ENCODE results near the gene BCL2L1. TPM values are rescaled to one million over a fixed set of nuclear protein-coding genes. Genes with fewer than 3 reads are reported as not detected.

Gene BCL2L1
- total RNA-seq, 1 experiment from 2014 or later: 86.4 TPM

DNA sequence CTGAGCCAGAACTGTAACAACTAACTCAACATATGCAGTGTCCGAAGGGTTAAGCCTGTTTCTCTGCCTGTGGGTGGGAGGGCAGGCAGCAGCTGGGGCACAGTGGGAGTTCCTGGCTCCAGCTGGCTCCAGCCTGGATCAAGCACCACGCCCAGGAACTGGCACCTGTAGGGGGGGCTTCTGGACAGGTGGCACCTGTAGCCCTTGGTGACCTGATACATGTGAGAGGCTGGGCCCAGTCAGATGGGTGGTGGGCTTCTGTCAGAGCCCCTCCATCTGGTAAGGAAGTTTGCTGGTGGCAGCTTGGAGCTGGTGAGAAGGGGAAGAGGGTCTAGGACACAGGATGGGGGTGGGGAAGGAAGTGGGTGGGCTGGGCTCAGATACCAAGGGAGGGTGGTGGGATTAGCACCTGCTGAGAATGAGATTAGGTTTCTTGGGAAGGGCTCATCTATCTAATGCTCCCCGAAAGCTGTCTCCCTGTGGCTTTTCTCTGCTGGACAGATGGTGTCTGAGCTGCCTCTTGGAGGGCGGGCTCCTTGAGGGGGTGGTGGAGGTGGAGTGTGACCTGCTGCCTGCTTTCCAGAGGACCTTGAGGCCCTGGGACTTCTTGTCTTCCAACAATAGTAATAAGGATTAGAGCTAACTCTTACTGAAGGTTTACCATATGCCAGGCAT is 28.5 kb downstream of the BCL2L1 start:
- no peak for DNase-seq (ENCODE audit: low read depth)

DNA sequence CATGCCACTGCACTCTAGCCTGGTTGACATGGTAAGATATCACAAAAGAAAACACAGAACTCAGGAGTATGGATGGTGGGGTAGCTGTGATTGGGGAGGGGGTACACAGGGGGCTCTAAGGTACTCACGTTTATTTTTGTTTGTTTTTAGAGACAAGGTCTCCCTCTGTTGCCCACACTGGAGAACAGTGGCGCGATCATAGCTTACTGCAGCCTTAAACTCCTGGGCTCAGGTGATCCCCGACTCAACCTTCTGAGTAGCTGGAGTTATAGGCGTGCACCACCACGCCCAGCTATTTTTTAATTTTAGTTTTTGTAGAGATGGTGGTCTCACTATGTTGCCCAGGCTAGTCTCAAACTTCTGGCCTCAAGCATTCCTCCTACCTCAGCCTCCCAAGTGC is 29.3 kb downstream of the BCL2L1 start:
- no peak for DNase-seq (ENCODE audit: low read depth)

DNA sequence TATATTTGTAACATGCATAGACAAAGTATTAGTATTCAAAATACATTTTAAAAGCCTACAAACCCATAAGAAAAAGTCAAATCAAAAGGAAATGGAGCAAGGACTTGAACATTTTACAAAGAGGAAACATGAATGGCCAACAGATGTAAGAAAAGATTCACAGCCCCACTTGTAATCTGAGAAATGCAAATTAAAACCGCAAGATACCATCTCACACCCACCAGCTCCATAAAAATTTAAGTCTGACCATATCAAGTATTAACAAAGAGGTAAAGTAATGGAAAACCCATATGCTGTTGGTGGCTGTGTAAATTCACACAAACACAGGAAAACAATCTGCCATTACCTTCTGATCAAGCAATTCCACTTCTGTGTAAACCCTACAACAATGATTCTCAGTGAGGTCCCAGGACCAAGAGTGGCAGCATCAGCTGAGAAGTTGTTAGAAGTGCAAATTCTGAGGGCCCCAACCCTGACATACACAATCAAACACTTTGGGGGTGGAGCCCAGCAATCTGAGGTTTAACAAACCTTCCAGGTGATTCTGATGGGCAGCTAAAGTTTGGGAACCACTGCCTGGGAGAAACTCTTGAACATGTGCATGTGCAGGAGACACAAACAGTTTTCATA is 30.9 kb downstream of the BCL2L1 start:
- peak; percentile 56 for DNase-seq (ENCODE audit: low read depth)

DNA sequence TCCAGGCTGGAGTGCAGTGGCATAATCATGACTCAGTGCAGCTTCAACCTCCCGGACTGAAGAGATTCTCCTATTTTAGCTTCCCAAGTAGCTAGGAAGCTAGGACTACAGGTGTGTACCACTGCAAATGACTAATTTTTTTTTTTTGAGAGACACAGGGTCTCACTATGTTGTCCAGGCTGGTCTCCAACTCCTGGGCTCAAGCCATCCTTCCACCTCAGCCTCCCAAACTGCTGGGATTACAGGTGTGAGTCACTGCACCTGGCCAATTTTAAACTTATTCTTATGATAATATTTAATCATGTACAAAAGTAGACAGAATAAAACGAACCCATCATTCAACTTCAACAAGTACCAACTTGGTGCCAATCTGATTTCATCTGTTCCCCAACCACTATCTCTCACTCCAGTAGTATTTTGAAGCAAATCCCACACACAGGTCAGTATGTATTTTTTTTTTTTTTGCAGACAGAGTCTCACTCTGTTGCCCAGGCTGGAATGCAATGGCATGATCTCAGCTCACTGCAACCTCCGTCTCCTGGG is 32.5 kb downstream of the BCL2L1 start:
- no peak for DNase-seq (ENCODE audit: low read depth)

DNA sequence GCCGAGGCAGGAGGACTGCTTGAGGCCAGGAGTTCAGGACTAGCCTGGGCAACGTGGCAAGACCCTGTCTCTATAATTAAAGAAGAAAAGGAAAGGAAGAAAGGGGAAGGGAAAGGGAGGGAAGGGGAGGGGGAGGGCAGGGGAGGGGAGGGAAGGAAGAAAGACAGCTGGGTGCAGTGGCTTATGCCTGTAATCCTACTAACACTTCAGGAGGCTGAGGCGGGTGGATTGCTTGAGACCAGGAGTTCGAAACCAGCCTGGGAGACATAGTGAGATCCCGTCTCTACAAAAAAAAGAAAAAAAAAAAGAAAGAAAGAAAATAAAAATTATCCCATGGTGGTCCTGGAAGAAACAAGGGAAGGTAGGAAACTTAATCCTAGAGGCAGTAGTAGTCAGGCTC is 33.5 kb downstream of the BCL2L1 start:
- no peak for DNase-seq (ENCODE audit: low read depth)

DNA sequence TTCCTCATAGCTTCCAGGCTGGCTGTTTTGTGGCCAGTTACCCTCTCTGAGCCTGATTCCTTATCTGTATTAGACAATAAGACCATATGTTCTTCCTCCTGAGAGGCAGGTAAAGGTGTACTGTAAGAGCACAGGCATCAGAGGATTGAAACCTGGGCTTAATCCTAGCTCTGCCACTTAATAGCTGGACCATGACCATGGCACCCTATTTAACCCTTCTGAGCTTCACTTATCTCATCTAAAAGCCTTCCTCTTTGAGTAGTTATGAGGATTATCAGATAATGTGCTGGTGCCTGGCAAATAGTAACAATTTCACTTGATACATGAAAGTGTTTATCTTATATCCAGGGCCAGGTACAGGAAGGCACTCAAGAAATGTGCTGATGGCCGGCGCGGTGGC is 34.9 kb downstream of the BCL2L1 start:
- DNase-seq (ENCODE audit: low read depth): no peak

DNA sequence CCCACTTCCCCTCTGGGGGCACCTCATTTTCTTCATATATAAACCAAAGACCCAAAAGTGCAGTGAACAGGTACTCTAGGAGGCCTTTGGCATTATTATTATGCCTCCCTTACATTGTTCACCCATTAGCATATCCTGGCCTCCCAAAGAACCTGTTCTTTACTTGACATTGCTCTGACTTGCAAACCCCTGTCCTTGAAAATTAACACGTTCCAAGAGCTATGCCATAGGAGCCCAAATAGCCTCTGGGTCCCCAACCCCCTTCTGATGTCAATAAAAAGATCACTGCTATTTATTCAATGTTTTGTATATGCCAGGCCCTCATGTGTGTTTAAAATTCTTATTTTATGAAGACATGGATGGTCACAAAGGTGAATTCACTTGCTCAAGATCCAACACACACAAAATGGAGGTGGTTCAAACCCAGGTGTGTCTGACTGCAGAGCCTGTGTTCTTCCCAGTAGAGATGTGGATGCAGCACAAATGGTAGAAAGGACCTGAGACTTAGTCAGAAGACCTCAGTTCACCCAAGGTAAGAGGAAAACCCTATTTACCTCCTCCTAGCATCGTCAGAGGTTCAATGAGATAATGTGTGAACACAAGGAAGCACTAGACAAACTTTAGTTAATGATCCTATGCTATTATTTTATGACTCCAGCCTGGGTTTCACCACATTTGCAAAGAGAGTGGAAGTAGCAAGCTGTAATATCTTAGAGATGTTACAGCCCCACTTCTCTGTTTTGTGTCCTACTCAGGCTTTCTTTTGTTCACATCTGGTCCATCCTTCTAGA is 36.6 kb downstream of the BCL2L1 start:
- DNase-seq (ENCODE audit: low read depth): no peak

DNA sequence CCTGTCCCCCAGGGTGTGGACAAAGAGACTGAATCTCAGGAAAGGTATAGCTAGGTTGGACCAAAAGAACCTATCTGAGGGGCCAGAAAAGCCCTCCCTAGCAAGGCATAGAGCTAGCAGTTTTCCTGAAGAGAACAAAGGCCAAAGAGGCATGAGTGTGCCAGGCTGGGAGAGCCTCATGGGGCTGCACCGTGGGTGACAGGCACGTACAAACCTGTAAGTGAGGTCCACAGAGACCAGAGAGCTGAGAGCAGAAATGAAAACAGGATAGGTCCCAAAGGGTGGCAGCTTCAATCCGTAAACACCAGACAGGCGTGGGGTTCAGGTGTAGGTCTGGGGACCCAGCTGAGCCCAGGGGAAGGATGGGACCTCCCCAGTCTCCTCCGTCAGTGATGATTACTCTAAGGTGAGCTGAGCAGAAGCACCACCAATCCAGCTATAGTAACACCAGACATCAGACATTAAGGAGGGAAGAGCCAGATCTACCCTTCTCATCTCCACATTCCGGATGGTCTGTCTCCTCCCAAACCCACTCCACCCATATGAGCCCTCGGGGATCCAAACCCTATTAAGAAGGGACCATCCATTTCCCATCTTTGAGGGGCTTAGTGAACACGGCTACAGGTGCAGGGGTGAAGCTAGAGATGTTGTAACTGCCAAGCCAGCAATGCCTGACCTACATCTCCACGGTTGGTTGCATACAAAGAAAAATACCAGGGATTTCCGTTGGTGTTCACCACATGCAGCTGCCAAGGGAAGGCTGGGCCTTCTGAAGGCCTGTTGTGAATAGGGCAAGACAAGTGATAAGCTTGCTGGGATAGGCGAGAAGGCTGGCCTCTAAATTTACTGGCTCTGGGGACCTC is 38.3 kb downstream of the BCL2L1 start:
- DNase-seq (ENCODE audit: low read depth): no peak

DNA sequence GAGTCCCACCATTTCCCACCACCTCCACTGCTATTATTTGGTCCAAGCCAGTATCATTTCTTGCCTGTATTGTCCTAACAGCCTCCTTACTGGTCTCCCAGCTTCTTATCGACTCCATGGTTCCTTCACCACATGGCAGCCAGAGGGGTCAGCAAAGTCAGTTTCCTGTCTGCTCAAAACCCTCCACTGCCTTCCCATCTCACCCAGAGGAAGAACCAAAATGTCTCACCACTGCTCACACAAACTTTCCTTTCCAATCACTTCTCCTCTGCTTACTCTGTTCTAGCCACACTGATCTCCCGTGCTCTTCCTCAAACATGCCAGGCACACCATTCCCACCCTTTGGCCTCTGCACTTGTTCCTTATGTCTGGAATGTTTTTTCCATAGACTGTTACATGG is 39.7 kb downstream of the BCL2L1 start:
- no peak for DNase-seq (ENCODE audit: low read depth)

DNA sequence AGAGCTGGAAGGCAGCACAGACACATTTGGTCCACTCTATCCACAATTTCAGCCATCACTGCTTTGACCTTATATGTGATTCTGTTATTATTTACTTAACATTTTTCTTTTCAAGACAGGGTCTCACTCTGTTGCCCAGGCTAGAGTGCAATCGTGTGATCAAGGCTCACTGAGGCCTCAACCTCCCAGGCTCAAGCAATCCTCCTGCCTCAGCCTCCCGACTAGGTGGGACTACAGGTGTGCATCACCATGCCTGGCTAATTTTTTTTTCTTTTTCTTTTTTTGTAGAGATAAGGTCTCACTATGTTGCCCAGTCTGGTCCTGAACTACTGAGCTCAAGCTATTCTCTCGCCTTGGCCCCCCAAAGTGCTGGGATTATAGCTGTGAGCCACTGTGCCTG is 40.3 kb downstream of the BCL2L1 start:
- DNase-seq (ENCODE audit: low read depth): no peak

DNA sequence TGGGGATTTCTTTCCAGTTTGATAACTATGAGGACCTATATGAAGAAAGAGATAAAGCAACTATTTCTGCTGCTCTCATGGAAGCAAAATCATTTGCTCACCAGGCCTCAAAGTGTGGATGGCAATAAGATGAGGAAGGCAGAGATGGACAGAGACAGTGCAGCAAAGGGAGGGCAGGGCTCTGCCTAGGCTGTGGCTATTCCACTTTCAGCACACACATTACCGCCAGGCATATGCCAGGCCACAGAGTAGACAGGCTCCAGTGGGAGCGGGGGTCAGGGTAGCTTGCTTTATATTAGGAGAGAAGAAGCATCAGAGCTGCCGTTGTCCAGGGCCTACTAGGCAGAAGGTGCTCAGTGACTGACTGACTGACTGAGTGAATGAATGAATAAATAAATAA is 40.9 kb downstream of the BCL2L1 start:
- no peak for DNase-seq (ENCODE audit: low read depth)

DNA sequence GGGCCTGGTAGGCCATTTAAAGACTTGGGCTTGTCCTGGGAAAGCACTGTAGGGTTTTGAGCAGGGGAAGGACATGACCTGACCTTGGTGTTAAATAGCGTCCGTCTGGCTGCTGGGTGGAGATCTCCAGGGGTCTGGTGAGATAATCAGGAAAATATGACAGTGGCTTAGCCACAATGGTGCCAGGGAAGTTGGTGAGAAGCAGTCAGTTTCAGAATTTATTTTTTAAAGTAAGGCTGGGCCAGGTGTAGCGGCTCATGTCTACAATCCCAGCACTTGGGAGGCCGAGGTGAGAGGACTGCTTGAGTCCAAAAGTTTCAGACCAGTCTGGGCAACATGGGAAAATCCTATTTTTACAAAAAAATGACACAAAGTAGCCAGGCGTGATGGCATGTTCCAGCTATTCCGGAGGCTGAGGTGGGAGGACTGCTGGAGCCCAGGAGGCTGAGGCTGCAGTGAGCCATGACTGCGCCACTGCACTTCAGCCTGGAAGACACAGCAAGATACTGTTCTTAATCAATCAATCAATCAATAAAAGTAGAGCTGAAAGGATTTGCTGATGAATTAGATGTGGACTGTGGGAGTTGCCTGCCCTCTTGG is 41.4 kb downstream of the BCL2L1 start:
- DNase-seq (ENCODE audit: low read depth): no peak

DNA sequence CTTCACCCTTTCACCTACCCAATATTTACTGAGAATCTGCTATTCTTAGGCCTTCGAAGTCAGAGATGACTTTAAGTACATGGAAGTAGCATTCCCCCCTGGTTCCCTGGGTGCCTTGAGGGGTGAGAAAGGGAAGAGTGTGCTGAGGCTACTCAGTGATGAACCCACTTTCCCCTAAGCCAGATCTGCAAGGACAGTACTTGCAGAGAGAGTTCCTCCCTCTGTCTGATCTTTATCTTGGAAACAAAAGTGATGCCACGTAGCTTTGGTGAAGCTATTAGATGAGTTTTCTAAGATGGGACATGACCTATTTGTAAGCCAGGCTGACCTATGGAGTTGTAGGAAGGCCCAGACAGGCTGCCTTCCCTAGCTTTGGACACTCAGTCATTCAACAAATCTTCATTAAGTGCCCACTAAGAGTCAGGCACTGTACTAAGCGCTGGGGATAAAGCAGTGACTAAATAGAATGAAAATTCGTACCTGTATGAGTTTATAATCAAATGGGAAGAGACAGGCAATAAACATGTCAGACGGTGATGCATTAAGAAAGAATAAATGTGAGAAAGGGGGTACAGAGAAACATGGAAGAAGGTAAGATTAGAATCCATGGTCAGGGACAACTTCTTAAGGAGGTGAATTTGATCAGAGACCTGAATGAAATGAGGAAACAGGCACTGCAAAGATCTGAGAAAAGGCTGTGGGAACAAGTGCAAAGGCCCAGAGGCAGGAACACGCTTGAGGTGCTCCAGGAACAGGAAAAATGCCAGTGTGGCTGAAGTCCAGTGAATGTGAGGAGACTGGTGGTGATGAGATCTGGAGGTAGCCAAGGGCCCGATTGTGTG is 42.2 kb downstream of the BCL2L1 start:
- DNase-seq (ENCODE audit: low read depth): no peak

DNA sequence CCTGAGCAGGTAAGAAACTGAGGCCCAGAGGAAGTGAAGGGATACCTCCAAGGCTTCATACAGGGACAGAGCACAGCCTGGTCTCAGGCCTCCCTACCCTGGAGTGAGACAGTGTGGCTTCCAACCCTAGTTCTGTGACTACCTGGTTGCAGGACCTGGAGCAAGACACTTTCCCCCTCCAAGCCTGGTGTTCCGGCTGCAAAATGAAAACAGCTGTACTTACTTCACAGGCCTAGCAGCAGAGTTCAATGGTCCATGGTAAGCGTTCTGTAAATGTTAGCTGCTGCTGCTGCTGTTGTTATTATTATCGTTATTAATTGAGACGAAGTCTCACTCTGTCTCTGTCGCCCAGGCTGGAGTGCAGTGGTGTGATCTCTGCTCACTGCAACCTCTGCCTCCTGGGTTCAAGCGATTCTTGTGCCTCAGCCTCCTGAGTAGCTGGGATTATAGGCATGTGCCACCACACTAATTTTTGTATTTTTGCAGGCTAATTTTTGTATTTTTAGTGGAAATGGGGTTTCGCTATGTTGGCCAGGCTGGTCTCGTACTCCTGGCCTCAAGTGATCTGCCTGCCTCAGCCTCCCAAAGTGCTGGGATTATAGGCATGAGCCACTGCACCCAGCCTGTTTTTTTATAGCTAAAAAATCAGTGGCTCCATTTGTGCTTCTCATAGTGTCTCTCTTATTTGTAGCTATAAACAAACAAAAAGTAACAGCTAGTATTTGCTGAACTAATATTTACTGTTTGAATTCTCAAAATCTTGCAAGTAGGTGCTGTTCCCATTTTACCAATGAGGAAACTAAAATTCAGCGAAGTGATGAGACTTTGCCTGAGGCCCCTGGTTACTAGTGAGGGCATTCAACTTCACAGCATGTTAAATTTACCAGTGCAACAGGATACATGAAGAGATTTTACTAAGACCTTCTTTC is 43.0 kb downstream of the BCL2L1 start:
- DNase-seq (ENCODE audit: low read depth): no peak

DNA sequence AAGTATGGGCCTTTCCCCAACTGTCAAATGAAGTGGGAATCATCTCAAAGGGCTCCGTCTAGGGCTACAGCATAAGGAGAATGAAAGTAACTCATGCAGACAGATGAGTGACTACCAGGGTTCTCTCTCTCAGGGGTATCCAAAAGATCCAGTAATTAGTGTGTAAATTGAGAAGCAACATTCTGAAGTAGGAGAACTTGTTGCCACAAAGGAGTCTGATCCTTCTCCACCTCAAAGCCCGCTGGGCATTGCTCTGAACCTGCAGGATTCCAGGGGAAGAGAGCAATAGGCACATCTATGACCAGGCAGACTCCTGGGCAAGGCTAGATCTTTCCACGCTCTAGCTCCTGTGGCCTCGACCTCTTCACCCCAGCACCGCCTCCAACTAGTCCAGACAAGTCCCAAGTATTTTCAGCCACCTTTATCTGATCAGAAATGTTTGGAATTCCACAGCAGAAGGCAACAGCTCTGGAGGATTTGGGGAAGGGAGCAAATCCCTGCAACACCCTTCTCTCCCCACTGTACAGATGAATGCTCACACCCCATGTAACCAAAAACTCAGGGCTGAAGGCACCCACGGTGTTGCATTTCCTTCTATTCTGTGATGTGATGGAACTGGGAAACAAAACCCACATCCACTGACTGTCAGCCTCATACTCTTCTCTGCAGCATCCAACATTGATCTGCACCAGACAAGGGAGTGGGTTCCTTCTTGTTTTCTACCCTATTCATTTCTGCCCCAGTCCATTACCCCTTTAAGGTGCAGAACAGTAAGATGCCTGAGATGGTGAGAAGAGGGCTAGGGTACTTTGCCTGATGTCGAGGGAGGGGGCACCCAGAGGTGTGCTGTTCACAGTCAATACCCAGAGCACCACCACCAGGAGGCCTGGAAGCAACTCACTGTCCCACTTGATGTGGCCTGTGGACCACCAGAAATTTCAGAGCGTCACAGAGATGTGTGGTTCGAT is 44.0 kb downstream of the BCL2L1 start:
- DNase-seq (ENCODE audit: low read depth): no peak

DNA sequence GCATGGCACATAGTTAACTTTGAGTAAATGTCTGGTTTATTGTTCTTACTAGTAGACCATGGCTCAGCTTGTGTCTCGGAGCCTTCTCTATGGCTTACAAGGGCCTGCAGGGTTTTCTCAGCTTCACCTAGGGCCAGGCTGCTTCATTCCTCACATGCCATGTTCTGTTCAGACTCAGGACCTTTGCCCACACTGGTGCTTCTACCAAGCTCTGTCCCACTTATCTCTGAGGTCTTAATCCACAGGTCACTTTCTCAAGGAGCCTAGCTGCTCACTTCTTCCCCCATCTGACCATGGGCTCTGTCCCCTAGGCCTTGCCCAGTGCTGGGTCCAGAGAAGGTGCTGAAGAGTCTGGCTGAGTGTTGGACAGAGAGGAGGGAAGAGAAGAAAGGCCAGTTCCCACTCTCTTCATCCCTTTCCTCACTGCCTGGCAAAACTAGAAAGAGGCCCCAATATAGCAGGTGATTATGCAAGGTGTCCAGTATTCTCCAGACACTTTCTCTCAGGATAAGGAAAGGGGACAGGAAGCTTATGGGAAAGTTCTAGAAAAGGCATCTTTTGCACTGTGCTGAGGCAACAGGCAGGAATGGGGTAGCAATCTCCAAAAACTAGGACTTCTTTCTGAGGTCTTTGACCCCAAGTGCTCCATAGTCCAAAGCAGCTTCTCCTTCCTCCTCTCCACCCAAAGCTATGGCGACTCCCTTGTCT is 45.0 kb downstream of the BCL2L1 start:
- no peak for DNase-seq (ENCODE audit: low read depth)

DNA sequence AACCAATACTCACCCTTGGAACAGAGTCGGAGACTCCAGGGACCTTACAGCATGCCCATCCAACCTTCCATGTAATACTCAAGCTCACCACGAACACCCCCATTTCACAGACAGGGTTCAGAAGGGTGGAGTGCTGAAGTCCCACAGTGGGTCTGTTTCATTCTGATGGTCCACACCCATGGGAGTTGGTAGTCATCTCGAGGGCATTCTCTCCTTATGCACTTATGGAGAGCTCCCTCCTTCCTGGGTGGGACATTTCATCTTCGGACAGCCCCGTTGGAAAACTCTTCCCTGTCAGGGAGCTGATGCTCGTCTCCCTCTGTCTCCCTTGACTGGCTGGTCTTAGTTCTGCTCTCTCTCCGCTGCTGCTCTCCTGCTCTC is 46.1 kb downstream of the BCL2L1 start:
- no peak for DNase-seq (ENCODE audit: low read depth)

All from RPMI7951 (cell line).